AG04449 (cell line): ENCODE data around the gene PEX26.
"Not testable (repeated sequence)": the region's sequence is repeated elsewhere in the genome, so short reads cannot be mapped to it uniquely, and the experiment has no call there.

Source experiments
- CTCF ChIA-PET: fragments of 350-600 bp; formaldehyde crosslinking; extraction: SDS; loops from one replicate; lab custom pipeline; 2021; ENCODE audit warnings: antibody characterized with exemption; lab: Yijun Ruan, JAX
- POLR2A ChIA-PET: fragments of 400-600, 350-600 bp; formaldehyde crosslinking; extraction: SDS; loops from one replicate; lab custom pipeline; 2020; ENCODE audit warnings: antibody characterized with exemption, inconsistent platforms; lab: Yijun Ruan, JAX
- DNase-seq: peaks from one replicate; pipeline ENCODE4 v3.0.0-alpha.2; 2010; ENCODE audit warnings: low read depth, low spot score
- H3K4me3 ChIP-seq: 2 replicates; pipeline ENCODE4 v1.5.1; 2011; ENCODE audit warnings: low read depth, mild to moderate bottlenecking, control low read depth, low read length
- TF ChIP-seq, protein P1 (sequence below): IDR thresholded peaks from one replicate; pipeline ENCODE4 v1.5.1; 2011; ENCODE audit warnings: mild to moderate bottlenecking, moderate library complexity, low read length, control low read depth, inconsistent platforms; ENCODE audit not compliant: insufficient read depth; ENCODE audit errors: missing control alignments

PEX26 gene

DNA sequence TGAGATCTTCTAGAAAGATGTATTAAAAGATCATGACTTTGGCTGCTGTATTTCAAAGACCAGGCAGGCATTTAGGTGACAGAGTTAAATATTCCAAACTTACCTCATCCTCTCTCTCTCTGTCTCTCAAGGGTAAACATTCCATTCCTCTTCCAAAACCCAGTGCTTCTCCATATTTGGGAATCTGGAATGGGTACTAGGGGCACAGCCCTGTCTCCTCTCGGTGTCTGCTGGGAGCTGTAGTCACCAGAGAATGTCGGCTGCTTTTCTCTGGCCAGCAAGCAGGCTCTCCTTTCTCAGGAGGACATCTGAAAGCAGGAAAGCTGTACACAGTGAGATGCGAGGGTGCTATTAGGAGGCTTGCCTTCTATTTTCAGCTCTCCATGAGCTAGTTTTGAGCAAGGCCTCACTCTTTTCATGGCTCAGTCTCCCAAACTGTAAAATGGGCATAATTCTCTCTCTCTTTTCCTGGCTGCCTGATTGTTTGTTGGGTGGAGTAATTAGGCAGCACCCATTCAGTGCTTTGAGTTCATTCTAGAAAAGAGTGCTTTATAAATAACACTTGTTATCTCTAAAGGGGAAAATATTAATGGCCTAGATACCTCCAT, 9.3 kb upstream of the PEX26 start:
- no peak overlapping the region; the same call in 1 of the 2 replicates for H3K4me3 ChIP-seq
- DNase-seq: no peak
- TF ChIP-seq, protein P1, sequence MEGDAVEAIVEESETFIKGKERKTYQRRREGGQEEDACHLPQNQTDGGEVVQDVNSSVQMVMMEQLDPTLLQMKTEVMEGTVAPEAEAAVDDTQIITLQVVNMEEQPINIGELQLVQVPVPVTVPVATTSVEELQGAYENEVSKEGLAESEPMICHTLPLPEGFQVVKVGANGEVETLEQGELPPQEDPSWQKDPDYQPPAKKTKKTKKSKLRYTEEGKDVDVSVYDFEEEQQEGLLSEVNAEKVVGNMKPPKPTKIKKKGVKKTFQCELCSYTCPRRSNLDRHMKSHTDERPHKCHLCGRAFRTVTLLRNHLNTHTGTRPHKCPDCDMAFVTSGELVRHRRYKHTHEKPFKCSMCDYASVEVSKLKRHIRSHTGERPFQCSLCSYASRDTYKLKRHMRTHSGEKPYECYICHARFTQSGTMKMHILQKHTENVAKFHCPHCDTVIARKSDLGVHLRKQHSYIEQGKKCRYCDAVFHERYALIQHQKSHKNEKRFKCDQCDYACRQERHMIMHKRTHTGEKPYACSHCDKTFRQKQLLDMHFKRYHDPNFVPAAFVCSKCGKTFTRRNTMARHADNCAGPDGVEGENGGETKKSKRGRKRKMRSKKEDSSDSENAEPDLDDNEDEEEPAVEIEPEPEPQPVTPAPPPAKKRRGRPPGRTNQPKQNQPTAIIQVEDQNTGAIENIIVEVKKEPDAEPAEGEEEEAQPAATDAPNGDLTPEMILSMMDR: no peak
- CTCF ChIA-PET: interaction anchor here (2.2 to 13.0 kb wide), 2 partner anchors 68 to 235 kb away, joined by 6 to 454 read pairs; no protein-coding TSS in a partner anchor
- POLR2A ChIA-PET: interaction anchor here (0.5 to 1.4 kb wide), 2 partner anchors 9 to 66 kb away, joined by 3 to 5 read pairs; partner anchors contain the start of gene PEX26

DNA sequence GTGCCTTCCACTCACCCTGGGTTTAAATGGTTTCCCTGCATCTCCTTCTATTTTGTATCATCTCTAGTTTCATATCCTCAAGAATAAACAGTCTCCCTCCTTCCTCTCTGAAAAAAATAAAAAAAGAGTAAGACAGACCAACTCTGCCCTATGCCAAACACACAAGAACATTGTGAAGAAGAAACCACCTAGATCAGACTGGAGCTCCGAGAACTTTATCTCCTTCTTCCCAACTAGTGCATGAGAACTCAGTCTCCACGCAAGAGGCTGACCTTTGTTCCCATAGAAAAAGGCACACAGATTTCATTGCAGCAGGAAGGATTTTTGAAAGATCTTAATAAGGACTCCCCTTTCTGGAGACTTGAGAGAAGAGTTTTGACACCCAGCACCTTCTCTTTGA, 8.7 kb upstream of the PEX26 start:
- TF ChIP-seq, protein P1: no peak
- no peak for DNase-seq
- CTCF ChIA-PET: interaction anchor here (2.2 to 13.0 kb wide), 2 partner anchors 69 to 235 kb away, joined by 6 to 454 read pairs; no protein-coding TSS in a partner anchor
- H3K4me3 ChIP-seq: no peak overlapping the region
- POLR2A ChIA-PET: interaction anchor here (0.5 to 1.4 kb wide), 2 partner anchors 9 to 66 kb away, joined by 3 to 5 read pairs; partner anchors contain the start of gene PEX26

DNA sequence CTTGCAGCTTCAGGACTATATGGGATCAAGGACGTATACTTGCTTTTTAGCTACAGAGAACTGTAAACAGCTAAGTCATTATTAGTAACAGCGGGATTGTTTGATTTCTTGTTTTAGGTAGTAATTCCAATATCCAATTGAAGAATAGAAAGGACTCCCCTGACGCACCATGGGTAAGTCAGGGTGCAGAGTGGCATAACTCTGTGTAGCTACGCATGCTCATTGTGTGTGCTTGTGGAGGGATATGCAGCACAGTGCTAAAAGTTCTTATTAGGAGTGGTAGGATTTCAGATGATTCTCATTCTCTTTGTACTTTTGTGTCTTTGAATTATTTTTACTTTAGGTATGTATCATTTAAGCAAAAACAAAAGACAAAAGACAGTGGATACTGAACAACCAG, 7.7 kb upstream of the PEX26 start:
- no peak overlapping the region for H3K4me3 ChIP-seq
- DNase-seq: no peak
- TF ChIP-seq, protein P1: no peak
- ChIA-PET CTCF (interaction anchor here (0.7 to 13.0 kb wide), 3 partner anchors 43 to 236 kb away, joined by 4 to 454 read pairs (median 6); no protein-coding TSS in a partner anchor), POLR2A (no interaction called here)

DNA sequence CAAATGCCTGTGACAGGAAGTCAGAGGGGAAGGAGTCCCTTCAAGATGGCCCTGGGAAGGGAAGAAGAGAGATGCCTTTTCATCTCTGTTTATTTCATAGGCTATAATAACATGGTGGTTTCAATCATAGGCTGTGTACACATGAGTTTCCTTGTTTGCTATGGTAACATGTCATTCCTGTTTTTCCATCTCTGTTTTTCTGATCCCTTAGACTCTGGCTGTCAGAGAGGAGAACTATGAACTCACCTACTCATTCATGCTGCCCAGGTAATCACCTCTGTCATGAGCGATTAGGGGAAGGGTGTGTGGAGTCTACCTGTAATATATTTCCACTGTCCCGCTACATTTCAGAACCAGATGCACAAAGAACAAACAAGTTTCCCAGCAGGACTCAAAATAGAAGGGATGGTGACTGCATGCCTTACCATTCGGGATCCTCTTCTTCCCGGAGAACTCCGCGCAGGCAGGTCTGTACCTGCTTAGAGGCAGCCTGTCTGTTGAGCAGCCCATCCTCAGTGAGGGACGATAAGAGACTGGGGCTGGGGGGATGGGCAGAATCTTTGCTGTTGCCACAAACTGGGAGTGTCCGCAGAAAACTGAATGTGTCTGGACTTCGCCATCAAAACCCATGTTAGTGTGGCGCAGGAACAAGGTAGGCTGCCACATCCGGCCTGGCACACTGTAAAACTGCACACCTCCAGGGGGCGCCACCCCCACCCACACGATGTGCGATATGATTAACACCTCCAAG, 7.1 kb upstream of the PEX26 start:
- no peak overlapping the region for H3K4me3 ChIP-seq
- CTCF ChIA-PET: interaction anchor here (1.2 to 13.0 kb wide), 6 partner anchors 8 to 237 kb away, joined by 3 to 454 read pairs (median 5); no protein-coding TSS in a partner anchor
- TF ChIP-seq, protein P1: no peak
- POLR2A ChIA-PET: no interaction called here
- no peak for DNase-seq

DNA sequence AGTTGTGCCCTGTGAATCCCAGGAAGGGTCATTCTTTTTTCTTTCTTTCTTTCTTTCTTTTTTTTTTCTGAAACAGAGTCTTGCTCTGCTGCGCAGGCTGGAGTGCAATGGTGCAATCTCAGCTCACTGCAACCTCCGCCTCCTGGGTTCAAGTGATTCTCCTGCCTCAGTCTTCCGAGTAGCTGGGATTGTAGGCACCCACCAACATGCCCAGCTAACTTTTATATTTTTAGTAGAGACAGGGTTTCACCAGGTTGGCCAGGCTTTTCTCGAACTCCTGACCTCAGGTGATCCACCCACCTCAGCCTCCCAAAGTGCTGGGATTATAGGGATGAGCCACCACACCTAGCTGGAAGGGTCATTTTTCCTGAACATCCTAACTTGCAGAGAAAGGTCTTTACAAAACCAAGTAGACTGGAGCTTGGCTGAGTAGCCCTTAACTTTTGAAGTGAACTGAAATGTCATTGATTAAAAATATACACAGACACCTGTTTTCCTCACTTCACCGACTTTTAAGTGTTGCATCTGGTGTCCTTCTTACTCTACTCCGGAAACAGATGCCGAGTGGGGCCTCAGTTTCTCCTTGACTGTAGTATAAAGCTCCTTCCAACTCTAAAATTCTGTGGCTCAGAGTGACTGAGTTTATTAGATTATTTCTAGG, 6.4 kb upstream of the PEX26 start:
- DNase-seq, H3K4me3 ChIP-seq, POLR2A ChIA-PET: not testable (repeated sequence)
- CTCF ChIA-PET: interaction anchor here (1.2 to 13.0 kb wide), 5 partner anchors 8 to 237 kb away, joined by 3 to 454 read pairs (median 4); no protein-coding TSS in a partner anchor

DNA sequence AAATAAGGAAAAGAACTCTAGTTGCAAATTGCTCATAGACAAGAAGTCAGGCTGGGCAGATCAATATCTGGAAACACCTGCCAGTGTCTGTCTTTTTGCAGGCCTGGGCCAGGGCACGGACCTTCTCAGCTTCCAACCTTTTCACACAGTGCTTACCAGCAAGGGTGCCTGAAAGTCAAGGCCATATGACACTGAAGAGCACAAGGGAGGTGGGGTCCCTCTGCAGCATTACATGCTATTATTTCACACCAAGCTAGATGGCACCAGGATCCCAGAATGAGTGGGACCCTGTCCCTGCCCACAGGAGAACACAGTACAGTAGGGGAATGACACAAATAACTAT, 5.9 kb upstream of the PEX26 start:
- H3K4me3 ChIP-seq: no peak overlapping the region
- DNase-seq: no peak
- ChIA-PET CTCF (interaction anchor here (0.7 to 13.0 kb wide), 8 partner anchors 9 to 238 kb away, joined by 3 to 454 read pairs (median 4); no protein-coding TSS in a partner anchor), POLR2A (no interaction called here)
- TF ChIP-seq, protein P1: no peak
